HL-60 (cell line): ENCODE data around the gene IL4R.

Experiments used
- DNase-seq, 2 experiments: peaks; one replicate each; pipeline ENCODE4 v3.0.0-alpha.2; 2010 to 2020; ENCODE audit warnings: low read depth in 1 of 2, low spot score in 1 of 2
- H3K27ac ChIP-seq: fragments of 250-450 bp; sonication (Bioruptor Pico); replicated peaks from 2 replicates; pipeline ENCODE4 v1.5.1; 2020; ENCODE audit warnings: mild to moderate bottlenecking, moderate library complexity
- H3K27me3 ChIP-seq: fragments of 250-450 bp; sonication (Bioruptor Pico); 2 replicates; pipeline ENCODE4 v1.5.1; 2021; ENCODE audit warnings: mild to moderate bottlenecking, moderate library complexity; ENCODE audit not compliant: insufficient read depth, poor library complexity, severe bottlenecking
- H3K4me3 ChIP-seq: replicated peaks from 2 replicates; pipeline ENCODE4 v1.5.1; 2011; ENCODE audit warnings: mild to moderate bottlenecking, control low read depth, low read length; ENCODE audit not compliant: insufficient read depth
- CTCF ChIP-seq: IDR thresholded peaks from one replicate; pipeline ENCODE4 v1.5.1; 2011; ENCODE audit warnings: low read length, control low read depth, inconsistent platforms; ENCODE audit not compliant: insufficient read depth
- GABPA ChIP-seq: IDR thresholded peaks from 2 replicates; pipeline ENCODE4 v1.6.1; 2012; ENCODE audit warnings: low read depth
- POLR2AphosphoS5 ChIP-seq: IDR thresholded peaks from 2 replicates; pipeline ENCODE4 v1.6.1; 2012; ENCODE audit warnings: low read depth
- SPI1 ChIP-seq: IDR thresholded peaks from 2 replicates; pipeline ENCODE4 v1.6.1; 2012; ENCODE audit warnings: low read depth, mild to moderate bottlenecking, borderline replicate concordance
- TF ChIP-seq, protein P1 (sequence below): IDR thresholded peaks from 2 replicates; pipeline ENCODE4 v1.6.1; 2012; ENCODE audit warnings: low read depth; ENCODE audit not compliant: insufficient replicate concordance

Gene IL4R

DNA sequence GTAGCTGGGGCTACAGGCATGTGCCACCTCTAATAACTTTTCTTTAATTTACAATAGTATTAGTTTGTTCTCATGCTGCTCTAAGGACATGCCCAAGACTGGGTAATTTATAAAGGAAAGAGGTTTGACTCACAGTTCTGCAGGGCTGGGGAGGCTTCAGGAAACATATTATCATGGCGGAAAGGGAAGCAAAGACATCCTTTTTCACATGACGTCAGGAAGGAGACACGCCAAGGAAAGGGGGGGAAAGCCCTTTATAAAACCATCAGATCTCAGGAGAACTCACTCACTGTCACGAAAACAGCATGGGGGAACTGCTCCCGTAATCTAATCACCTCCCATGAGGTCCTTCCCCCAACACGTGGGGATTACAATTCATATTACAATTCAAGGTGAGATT, 18.3 kb downstream of the IL4R start:
- Histone ChIP-seq H3K4me3 (no peak overlapping the region), H3K27me3 (no peaks in the 10 kb centered on the region), H3K27ac (no peak overlapping the region)
- no peak for DNase-seq
- TF ChIP-seq POLR2AphosphoS5 (no peak), GABPA (no peak), CTCF (no peak), SPI1 (no peak)
- TF ChIP-seq, protein P1, sequence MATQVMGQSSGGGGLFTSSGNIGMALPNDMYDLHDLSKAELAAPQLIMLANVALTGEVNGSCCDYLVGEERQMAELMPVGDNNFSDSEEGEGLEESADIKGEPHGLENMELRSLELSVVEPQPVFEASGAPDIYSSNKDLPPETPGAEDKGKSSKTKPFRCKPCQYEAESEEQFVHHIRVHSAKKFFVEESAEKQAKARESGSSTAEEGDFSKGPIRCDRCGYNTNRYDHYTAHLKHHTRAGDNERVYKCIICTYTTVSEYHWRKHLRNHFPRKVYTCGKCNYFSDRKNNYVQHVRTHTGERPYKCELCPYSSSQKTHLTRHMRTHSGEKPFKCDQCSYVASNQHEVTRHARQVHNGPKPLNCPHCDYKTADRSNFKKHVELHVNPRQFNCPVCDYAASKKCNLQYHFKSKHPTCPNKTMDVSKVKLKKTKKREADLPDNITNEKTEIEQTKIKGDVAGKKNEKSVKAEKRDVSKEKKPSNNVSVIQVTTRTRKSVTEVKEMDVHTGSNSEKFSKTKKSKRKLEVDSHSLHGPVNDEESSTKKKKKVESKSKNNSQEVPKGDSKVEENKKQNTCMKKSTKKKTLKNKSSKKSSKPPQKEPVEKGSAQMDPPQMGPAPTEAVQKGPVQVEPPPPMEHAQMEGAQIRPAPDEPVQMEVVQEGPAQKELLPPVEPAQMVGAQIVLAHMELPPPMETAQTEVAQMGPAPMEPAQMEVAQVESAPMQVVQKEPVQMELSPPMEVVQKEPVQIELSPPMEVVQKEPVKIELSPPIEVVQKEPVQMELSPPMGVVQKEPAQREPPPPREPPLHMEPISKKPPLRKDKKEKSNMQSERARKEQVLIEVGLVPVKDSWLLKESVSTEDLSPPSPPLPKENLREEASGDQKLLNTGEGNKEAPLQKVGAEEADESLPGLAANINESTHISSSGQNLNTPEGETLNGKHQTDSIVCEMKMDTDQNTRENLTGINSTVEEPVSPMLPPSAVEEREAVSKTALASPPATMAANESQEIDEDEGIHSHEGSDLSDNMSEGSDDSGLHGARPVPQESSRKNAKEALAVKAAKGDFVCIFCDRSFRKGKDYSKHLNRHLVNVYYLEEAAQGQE = no peak

DNA sequence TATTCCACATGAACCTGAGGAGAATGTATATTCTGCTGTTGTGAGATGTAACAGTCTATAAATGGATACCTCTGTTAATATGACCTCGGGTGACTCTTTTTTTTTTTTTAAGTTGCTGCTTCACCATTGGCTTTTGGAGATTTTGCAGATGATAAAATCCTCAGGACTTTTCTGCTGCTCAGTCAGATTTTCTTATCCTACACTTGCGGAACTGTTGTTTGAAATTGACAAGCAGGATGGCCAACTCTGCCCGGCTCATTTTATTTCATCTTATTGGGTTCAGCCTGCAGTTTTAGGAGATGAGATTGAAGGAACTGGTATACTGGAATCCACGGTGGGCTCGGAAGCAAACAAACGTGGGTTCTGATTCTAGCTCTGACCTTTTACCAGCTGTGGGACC, 19.3 kb downstream of the IL4R start:
- no peak for DNase-seq
- Histone ChIP-seq H3K4me3 (no peak overlapping the region), H3K27me3 (no peaks in the 10 kb centered on the region), H3K27ac (no peak overlapping the region)
- TF ChIP-seq SPI1 = no peak
- TF ChIP-seq POLR2AphosphoS5 = no peak
- TF ChIP-seq, protein P1 = no peak
- no peak for TF ChIP-seq GABPA
- TF ChIP-seq CTCF = no peak

GRCh38 chr16:27333549-27333948, 19.8 kb downstream of the IL4R start:
- no peak for DNase-seq
- no peaks in the 10 kb centered on the region for H3K27me3 ChIP-seq
- no peak overlapping the region for H3K27ac ChIP-seq
- TF ChIP-seq SPI1 (no peak), GABPA (no peak), CTCF (no peak), POLR2AphosphoS5 (no peak)
- TF ChIP-seq, protein P1 = no peak
- H3K4me3 ChIP-seq = no peak overlapping the region
